K562 (cell line): ENCODE measurements around the gene FMN1. TPM values are rescaled to one million over a fixed set of nuclear protein-coding genes. Genes with fewer than 3 reads are reported as not detected.

Experiments used
- ATAC-seq: fragments of 200-7000 bp; cut with Tn5 transposase; 3 replicates; pipeline ENCODE4 v1.9.1; 2020; ENCODE audit warnings: moderate library complexity
- BruUV-seq: library from RNA; stranded (reverse); fragments of 400-500 nt; replicated peaks from 2 replicates; lab custom pipeline; 2021; lab: Mats Ljungman, UMichigan
- CTCF ChIA-PET: fragments of 300-600 bp; formaldehyde crosslinking; extraction: SDS; loops from one replicate; lab custom pipeline; 2021; ENCODE audit warnings: low intra/inter-chr PET ratio; lab: Yijun Ruan, JAX
- POLR2A ChIA-PET: fragments of 300-600, 350-650 bp; sonication (Branson Sonifier 250); formaldehyde crosslinking; extraction: SDS; loops from one replicate; lab custom pipeline; 2021; ENCODE audit warnings: antibody characterized with exemption, inconsistent platforms; lab: Yijun Ruan, JAX
- DNase-seq, 4 experiments: peaks; one replicate each; pipeline versions ENCODE4 v3.0.0 to v3.0.0-alpha.2; 2011 to 2018; ENCODE audit warnings: low spot score in 3 of 4, mixed read lengths in 3 of 4; ENCODE audit errors: extremely low read depth in 1 of 4
- FAIRE-seq: peaks from 2 replicates; lab custom pipeline; 2011; peaks lifted over from hg19 to GRCh38; lab: Jason Lieb, UNC
- H2AFZ ChIP-seq: 2 replicates; pipeline ENCODE4 v1.6.0; 2011; ENCODE audit warnings: low read depth, low read length, control low read depth, inconsistent platforms
- H3K27ac ChIP-seq: fragments of 200-600 bp; 3 replicates; pipeline ENCODE4 v1.8.0; 2011; ENCODE audit warnings: low read depth, mild to moderate bottlenecking, control low read depth, inconsistent platforms, low read length, moderate library complexity, mixed read lengths; ENCODE audit errors: extremely low read depth
- H3K27me3 ChIP-seq, 2 experiments: fragments of 300-600 bp in 1 of 2; 2 replicates in 1 of 2; 3 replicates in 1 of 2; pipeline versions ENCODE4 v1.6.0 to v1.8.0; 2011; ENCODE audit warnings: inconsistent platforms in 2 of 2, low read length in 2 of 2, mild to moderate bottlenecking in 1 of 2, mixed read lengths in 1 of 2, moderate library complexity in 1 of 2; ENCODE audit not compliant: control insufficient read depth in 2 of 2, insufficient read depth in 2 of 2
- H3K36me3 ChIP-seq: fragments of 300-600 bp; 3 replicates; pipeline ENCODE4 v1.8.0; 2011; ENCODE audit warnings: mild to moderate bottlenecking, low read length, inconsistent platforms; ENCODE audit not compliant: control insufficient read depth, insufficient read depth
- H3K4me1 ChIP-seq, 2 experiments: fragments of 200-600 bp in 1 of 2; replicated peaks in 1 of 2; 2 replicates in 1 of 2; 3 replicates in 1 of 2; pipeline versions ENCODE4 v1.5.1 to v1.8.0; 2011; ENCODE audit warnings: inconsistent platforms in 2 of 2, low read length in 2 of 2, mild to moderate bottlenecking in 1 of 2, mixed read lengths in 1 of 2, moderate library complexity in 1 of 2; ENCODE audit not compliant: control insufficient read depth in 2 of 2, insufficient read depth in 2 of 2
- H3K4me2 ChIP-seq: 2 replicates; pipeline ENCODE4 v1.6.1; 2011; ENCODE audit warnings: low read length, control low read depth, inconsistent platforms, mixed read lengths; ENCODE audit not compliant: insufficient read depth
- H3K4me3 ChIP-seq: fragments of 200-600 bp; sonication (generic), shearing (Covaris generic); 2 replicates; pipeline ENCODE4 v1.5.1; 2016; ENCODE audit warnings: control low read depth, inconsistent platforms
- H3K79me2 ChIP-seq: fragments of 200-600 bp; 3 replicates; pipeline ENCODE4 v1.8.0; 2011; ENCODE audit warnings: low read length, inconsistent platforms; ENCODE audit not compliant: control insufficient read depth, insufficient read depth
- H3K9ac ChIP-seq, 2 experiments: 2 replicates each; pipeline versions ENCODE4 v1.6.0 to v1.6.1; 2011; ENCODE audit warnings: low read depth in 2 of 2, low read length in 2 of 2, control low read depth in 1 of 2, inconsistent platforms in 1 of 2, mild to moderate bottlenecking in 1 of 2, mixed read lengths in 1 of 2; ENCODE audit not compliant: insufficient read depth in 1 of 2
- H3K9me1 ChIP-seq: one replicate; pipeline ENCODE4 v1.6.0; 2011; ENCODE audit warnings: inconsistent platforms, mild to moderate bottlenecking, low read length, moderate library complexity; ENCODE audit not compliant: control insufficient read depth, insufficient read depth
- H3K9me3 ChIP-seq: replicated peaks from 2 replicates; pipeline ENCODE4 v1.5.1; 2011; ENCODE audit warnings: low read depth, low read length, inconsistent platforms; ENCODE audit not compliant: control insufficient read depth, insufficient read depth
- H4K20me1 ChIP-seq: replicated peaks from 2 replicates; pipeline ENCODE4 v1.6.1; 2011; ENCODE audit warnings: low read length, inconsistent platforms, mixed read lengths; ENCODE audit not compliant: control insufficient read depth, insufficient read depth
- ARNT ChIP-seq, 2 experiments: fragments of 450-650 bp; IDR thresholded peaks; 2 replicates each; pipeline ENCODE4 v1.6.1; 2016; ENCODE audit warnings: mild to moderate bottlenecking in 1 of 2
- BRD9 ChIP-seq: fragments of 450-650 bp; IDR thresholded peaks from 2 replicates; pipeline ENCODE4 v1.6.1; 2018; ENCODE audit warnings: low read depth; ENCODE audit not compliant: partially characterized antibody
- CSDE1 ChIP-seq, 2 experiments: fragments of 450-650 bp; IDR thresholded peaks; 2 replicates each; pipeline ENCODE4 v1.6.1; 2016; ENCODE audit warnings: mild to moderate bottlenecking in 1 of 2
- FOXJ2 ChIP-seq: fragments of 200-800 bp; sonication (Bioruptor generic); IDR thresholded peaks from 2 replicates; pipeline ENCODE4 v1.6.1; 2016; ENCODE audit warnings: missing genetic modification characterization, missing compliant biosample characterization
- GABPB2 ChIP-seq: fragments of 250-450 bp; sonication (Bioruptor Pico); conservative IDR thresholded peaks from 2 replicates; pipeline ENCODE4 v1.5.1; 2021; ENCODE audit warnings: mild to moderate bottlenecking
- KDM1A ChIP-seq, 2 experiments: fragments of 450-650 bp; IDR thresholded peaks; 2 replicates each; pipeline ENCODE4 v1.6.1; 2016; ENCODE audit warnings: mild to moderate bottlenecking in 2 of 2
- KLF1 ChIP-seq: fragments of 450-650 bp; IDR thresholded peaks from 2 replicates; pipeline ENCODE4 v1.6.1; 2016; ENCODE audit warnings: missing genetic modification characterization, missing compliant biosample characterization
- KLF6 ChIP-seq: fragments of 250-450 bp; sonication (Bioruptor Pico); IDR thresholded peaks from 2 replicates; pipeline ENCODE4 v1.4.0; 2020; ENCODE audit warnings: mild to moderate bottlenecking, moderate library complexity, borderline replicate concordance
- MCM5 ChIP-seq: fragments of 450-650 bp; IDR thresholded peaks from 2 replicates; pipeline ENCODE4 v1.6.1; 2016; ENCODE audit warnings: low read depth
- NONO ChIP-seq, 2 experiments: fragments of 200-400 bp in 1 of 2; fragments of 450-650 bp in 1 of 2; formaldehyde crosslinking in 1 of 2; IDR thresholded peaks; 2 replicates each; pipeline ENCODE4 v1.6.1; 2017; ENCODE audit warnings: low read depth in 2 of 2, mild to moderate bottlenecking in 2 of 2, moderate library complexity in 2 of 2, low read length in 1 of 2
- SAFB ChIP-seq: fragments of 200-400 bp; formaldehyde crosslinking; IDR thresholded peaks from 2 replicates; pipeline ENCODE4 v1.6.1; 2017; ENCODE audit warnings: low read depth, low read length, borderline replicate concordance
- SAFB2 ChIP-seq: fragments of 200-400 bp; formaldehyde crosslinking; IDR thresholded peaks from 2 replicates; pipeline ENCODE4 v1.6.1; 2018; ENCODE audit warnings: borderline replicate concordance, low read length, low read depth, moderate library complexity; ENCODE audit not compliant: severe bottlenecking
- SMARCA4 ChIP-seq: fragments of 450-650 bp; IDR thresholded peaks from 2 replicates; pipeline ENCODE4 v1.6.1; 2016
- WGBS: fragments of 100-300 bp; shearing (Covaris generic); methylation state at CpG from one replicate; pipeline ENCODE4 v1.1.6; 2016; ENCODE audit warnings: low coverage, mixed read lengths; ENCODE audit not compliant: insufficient coverage; ENCODE audit errors: missing lambda C conversion rate; 5-methylcytosine and 5-hydroxymethylcytosine counted together
- in situ Hi-C: fragments of 300-500 bp; cut with MboI; formaldehyde crosslinking; loops from 4 replicates; pipeline ENCODE4 v1.15.0; 2018; ENCODE audit warnings: inconsistent platforms, mixed read lengths
- intact Hi-C: fragments of 100-400 bp; cut with micrococcal nuclease; formaldehyde crosslinking; loops from 2 replicates; pipeline ENCODE4 v1.14.2; 2022
- polyA plus RNA-seq, 8 experiments: library from polyadenylated mRNA; depleted of rRNA in 4 of 8; stranded (reverse) in 5 of 8; unstranded in 3 of 8; fragments of >200 nt; fragmentation: Nextera tagmentation in 2 of 8; fragmentation: Illumina TruSeq in 1 of 8; extraction: Ambion mirVana in 2 of 8; extraction: Trizol in 1 of 8; gene quantifications; 2 replicates each; pipeline versions ENCODE4 v1.2.1 to v1.2.3, GENCODE V29; 2011 to 2014; ENCODE audit warnings: inconsistent platforms in 1 of 8, missing spikeins in 1 of 8
- total RNA-seq, 7 experiments: library from RNA; depleted of rRNA in 6 of 7; stranded (reverse); fragments of >200 nt in 6 of 7; fragmentation: Illumina TruSeq in 2 of 7; extraction: Trizol in 2 of 7; gene quantifications; 2 replicates each; pipeline versions ENCODE4 v1.2.1 to v1.2.3, GENCODE V29; 2011 to 2021; ENCODE audit warnings: low replicate concordance in 1 of 7
- TF ChIP-seq, protein P1 (sequence below): sonication (generic); formaldehyde crosslinking; IDR thresholded peaks from 2 replicates; pipeline ENCODE4 v1.8.0; 2022; ENCODE audit warnings: mild to moderate bottlenecking, missing genetic modification reagents
- TF ChIP-seq, protein P2 (sequence below): fragments of 200-800 bp; sonication (Bioruptor generic); IDR thresholded peaks from 2 replicates; pipeline ENCODE4 v1.6.1; 2017; ENCODE audit warnings: missing genetic modification characterization, missing compliant biosample characterization

FMN1 gene
- total and polyA plus RNA-seq, 9 of the 15 experiments (the other 6 are each of a cell fraction or from before 2014, with no cell fraction given): 0.03 to 0.07 (median 0.04) TPM; not detected in 6

DNA sequence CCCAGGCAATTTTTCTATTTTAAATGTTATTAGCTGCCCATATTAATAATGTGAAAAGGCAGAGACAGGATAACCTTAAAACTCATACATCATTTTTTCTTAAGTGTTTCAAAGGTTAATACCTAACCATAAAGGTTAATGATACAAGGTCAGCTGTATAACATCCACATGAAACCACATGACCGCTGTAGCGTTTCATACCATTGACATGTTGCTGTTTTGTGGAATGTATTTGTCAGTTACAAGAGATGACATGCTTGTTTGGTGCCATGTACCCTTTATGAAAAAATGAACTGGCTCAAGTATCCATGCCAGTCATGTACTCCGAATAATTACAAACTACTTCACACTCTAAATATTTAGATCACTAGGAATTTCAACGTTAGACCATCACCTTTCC is 207.4 kb downstream of the FMN1 start:
- no TSS peak for BruUV-seq
- POLR2A ChIA-PET: no interaction called here
- WGBS: 1% methylated on average over 4 of the region's 4 CpGs

DNA sequence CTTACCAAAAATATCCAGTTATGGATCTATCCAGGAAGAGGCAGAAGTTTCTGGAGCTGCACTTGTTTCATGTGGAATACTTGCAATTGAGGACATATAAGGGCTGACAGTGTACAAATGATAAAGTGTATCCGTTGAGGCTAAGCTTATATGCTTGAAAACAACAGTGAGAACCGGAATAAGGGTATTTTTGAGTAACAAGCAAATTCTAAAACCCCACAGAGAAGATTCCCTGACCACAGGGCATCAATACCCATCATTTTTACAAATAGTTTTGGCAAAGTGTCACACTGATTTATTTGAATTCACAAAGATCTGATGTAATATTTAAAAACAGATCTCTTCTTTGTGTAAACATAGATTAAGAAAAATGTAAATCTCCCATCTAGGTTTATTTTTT is 208.4 kb downstream of the FMN1 start:
- no TSS peak for BruUV-seq
- no peaks in the 10 kb centered on the region for H3K79me2 ChIP-seq
- DNase-seq (no peak), ATAC-seq (no peak), FAIRE-seq (no peak)
- intact Hi-C loops: no loop called here
- 0% methylated on average over 2 of the region's 2 CpGs for WGBS
- no peaks in the 10 kb centered on the region for H3K9me1 ChIP-seq
- H3K9ac ChIP-seq: no peak overlapping the region
- ChIA-PET CTCF (no interaction called here), POLR2A (no interaction called here)
- no peak overlapping the region for H3K4me2 ChIP-seq
- no peaks in the 10 kb centered on the region for H3K4me1 ChIP-seq
- H3K27ac ChIP-seq: no peak overlapping the region
- in situ Hi-C loops: no loop called here
- no peaks in the 10 kb centered on the region for H3K36me3 ChIP-seq
- H3K4me3 ChIP-seq: no peak overlapping the region
- H3K27me3 ChIP-seq: no peaks in the 10 kb centered on the region
- no peaks in the 10 kb centered on the region for H3K9me3 ChIP-seq
- no peaks in the 10 kb centered on the region for H4K20me1 ChIP-seq
- no peak overlapping the region for H2AFZ ChIP-seq
- no peak for TF ChIP-seq KDM1A (IDR thresholded peaks at IDR 0.05)
- no peak for TF ChIP-seq GABPB2
- no peak for TF ChIP-seq KLF6 (CRISPR knock-in tag)
- TF ChIP-seq, protein P1, sequence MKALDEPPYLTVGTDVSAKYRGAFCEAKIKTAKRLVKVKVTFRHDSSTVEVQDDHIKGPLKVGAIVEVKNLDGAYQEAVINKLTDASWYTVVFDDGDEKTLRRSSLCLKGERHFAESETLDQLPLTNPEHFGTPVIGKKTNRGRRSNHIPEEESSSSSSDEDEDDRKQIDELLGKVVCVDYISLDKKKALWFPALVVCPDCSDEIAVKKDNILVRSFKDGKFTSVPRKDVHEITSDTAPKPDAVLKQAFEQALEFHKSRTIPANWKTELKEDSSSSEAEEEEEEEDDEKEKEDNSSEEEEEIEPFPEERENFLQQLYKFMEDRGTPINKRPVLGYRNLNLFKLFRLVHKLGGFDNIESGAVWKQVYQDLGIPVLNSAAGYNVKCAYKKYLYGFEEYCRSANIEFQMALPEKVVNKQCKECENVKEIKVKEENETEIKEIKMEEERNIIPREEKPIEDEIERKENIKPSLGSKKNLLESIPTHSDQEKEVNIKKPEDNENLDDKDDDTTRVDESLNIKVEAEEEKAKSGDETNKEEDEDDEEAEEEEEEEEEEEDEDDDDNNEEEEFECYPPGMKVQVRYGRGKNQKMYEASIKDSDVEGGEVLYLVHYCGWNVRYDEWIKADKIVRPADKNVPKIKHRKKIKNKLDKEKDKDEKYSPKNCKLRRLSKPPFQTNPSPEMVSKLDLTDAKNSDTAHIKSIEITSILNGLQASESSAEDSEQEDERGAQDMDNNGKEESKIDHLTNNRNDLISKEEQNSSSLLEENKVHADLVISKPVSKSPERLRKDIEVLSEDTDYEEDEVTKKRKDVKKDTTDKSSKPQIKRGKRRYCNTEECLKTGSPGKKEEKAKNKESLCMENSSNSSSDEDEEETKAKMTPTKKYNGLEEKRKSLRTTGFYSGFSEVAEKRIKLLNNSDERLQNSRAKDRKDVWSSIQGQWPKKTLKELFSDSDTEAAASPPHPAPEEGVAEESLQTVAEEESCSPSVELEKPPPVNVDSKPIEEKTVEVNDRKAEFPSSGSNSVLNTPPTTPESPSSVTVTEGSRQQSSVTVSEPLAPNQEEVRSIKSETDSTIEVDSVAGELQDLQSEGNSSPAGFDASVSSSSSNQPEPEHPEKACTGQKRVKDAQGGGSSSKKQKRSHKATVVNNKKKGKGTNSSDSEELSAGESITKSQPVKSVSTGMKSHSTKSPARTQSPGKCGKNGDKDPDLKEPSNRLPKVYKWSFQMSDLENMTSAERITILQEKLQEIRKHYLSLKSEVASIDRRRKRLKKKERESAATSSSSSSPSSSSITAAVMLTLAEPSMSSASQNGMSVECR (CRISPR knock-in tag): no peak
- no peak for TF ChIP-seq CSDE1 (IDR thresholded peaks at IDR 0.05)
- TF ChIP-seq, protein P2, sequence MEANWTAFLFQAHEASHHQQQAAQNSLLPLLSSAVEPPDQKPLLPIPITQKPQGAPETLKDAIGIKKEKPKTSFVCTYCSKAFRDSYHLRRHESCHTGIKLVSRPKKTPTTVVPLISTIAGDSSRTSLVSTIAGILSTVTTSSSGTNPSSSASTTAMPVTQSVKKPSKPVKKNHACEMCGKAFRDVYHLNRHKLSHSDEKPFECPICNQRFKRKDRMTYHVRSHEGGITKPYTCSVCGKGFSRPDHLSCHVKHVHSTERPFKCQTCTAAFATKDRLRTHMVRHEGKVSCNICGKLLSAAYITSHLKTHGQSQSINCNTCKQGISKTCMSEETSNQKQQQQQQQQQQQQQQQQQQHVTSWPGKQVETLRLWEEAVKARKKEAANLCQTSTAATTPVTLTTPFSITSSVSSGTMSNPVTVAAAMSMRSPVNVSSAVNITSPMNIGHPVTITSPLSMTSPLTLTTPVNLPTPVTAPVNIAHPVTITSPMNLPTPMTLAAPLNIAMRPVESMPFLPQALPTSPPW (CRISPR knock-in tag): no peak

More for the DNA sequence above, 207.4 kb downstream of the FMN1 start:
- Histone ChIP-seq H2AFZ (no peak overlapping the region), H3K36me3 (no peaks in the 10 kb centered on the region), H3K27me3 (no peaks in the 10 kb centered on the region), H3K9me3 (no peaks in the 10 kb centered on the region), H3K4me1 (no peaks in the 10 kb centered on the region), H3K4me3 (no peak overlapping the region), H3K9ac (no peak overlapping the region), H4K20me1 (no peaks in the 10 kb centered on the region), H3K79me2 (no peaks in the 10 kb centered on the region), H3K27ac (no peak overlapping the region), H3K9me1 (no peaks in the 10 kb centered on the region), H3K4me2 (no peak overlapping the region)
- ATAC-seq (no peak), FAIRE-seq (no peak), DNase-seq (no peak)
- CTCF ChIA-PET: no interaction called here
- in situ Hi-C loops: no loop called here
- intact Hi-C loops: no loop called here
- no peak for TF ChIP-seq SMARCA4
- no peak for TF ChIP-seq NONO (IDR thresholded peaks at IDR 0.05; ENCODE audit: low read depth in 2 of 2, low read length in 1 of 2)
- no peak for TF ChIP-seq SAFB2
- no peak for TF ChIP-seq MCM5
- no peak for TF ChIP-seq ARNT (IDR thresholded peaks at IDR 0.05)
- no peak for TF ChIP-seq BRD9
- TF ChIP-seq FOXJ2: no peak
- no peak for TF ChIP-seq KLF1 (tag)
- no peak for TF ChIP-seq SAFB
